Measurements from ENCODE around the gene WWOX. TPM values are rescaled to one million over a fixed set of nuclear protein-coding genes. Genes with fewer than 3 reads are reported as not detected.

WWOX gene
- total RNA-seq, 2 donors from 2014 or later = 30.0 to 35.4 TPM

- H3K36me3 Mint-ChIP-seq (ENCODE audit: low read depth) = peaks cover 2% of the 10 kb centered on the region
- no peak overlapping the region for H3K4me3 ChIP-seq (ENCODE audit: low read length)
- TF ChIP-seq, protein P1, sequence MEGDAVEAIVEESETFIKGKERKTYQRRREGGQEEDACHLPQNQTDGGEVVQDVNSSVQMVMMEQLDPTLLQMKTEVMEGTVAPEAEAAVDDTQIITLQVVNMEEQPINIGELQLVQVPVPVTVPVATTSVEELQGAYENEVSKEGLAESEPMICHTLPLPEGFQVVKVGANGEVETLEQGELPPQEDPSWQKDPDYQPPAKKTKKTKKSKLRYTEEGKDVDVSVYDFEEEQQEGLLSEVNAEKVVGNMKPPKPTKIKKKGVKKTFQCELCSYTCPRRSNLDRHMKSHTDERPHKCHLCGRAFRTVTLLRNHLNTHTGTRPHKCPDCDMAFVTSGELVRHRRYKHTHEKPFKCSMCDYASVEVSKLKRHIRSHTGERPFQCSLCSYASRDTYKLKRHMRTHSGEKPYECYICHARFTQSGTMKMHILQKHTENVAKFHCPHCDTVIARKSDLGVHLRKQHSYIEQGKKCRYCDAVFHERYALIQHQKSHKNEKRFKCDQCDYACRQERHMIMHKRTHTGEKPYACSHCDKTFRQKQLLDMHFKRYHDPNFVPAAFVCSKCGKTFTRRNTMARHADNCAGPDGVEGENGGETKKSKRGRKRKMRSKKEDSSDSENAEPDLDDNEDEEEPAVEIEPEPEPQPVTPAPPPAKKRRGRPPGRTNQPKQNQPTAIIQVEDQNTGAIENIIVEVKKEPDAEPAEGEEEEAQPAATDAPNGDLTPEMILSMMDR (conservative IDR thresholded peaks at IDR 0.05) = no peak
- H3K4me3 Mint-ChIP-seq = no peak overlapping the region
- no peaks in the 10 kb centered on the region for H3K9me3 ChIP-seq (ENCODE audit: control insufficient read depth, low read length)
- H3K4me1 Mint-ChIP-seq = peaks cover 24% of the 10 kb centered on the region
- no peak overlapping the region for H3K27ac Mint-ChIP-seq
- H3K36me3 ChIP-seq (ENCODE audit: control insufficient read depth, insufficient read depth, low read length) = no peaks in the 10 kb centered on the region
- DNase-seq = no peak
- no peaks in the 10 kb centered on the region for H3K27me3 ChIP-seq (ENCODE audit: control insufficient read depth, insufficient read depth, low read length, poor library complexity, severe bottlenecking)
- peaks cover 3% of the 10 kb centered on the region for H3K27me3 Mint-ChIP-seq (ENCODE audit: insufficient read depth)
- H3K9me3 Mint-ChIP-seq = no peaks in the 10 kb centered on the region
- H3K9ac ChIP-seq (ENCODE audit: extremely low read depth, low read length, poor library complexity, severe bottlenecking) = no peak overlapping the region
- no peak overlapping the region for H3K27ac ChIP-seq (ENCODE audit: low read depth, low read length)
- 92 to 100% methylated on average over 4 of the region's 4 CpGs for WGBS, 2 experiments (ENCODE audit: insufficient coverage in 1 of 2, insufficient read length in 1 of 2)
- peaks cover 12% of the 10 kb centered on the region for H3K4me1 ChIP-seq (ENCODE audit: control insufficient read depth, insufficient read depth, low read length)
Observed at GRCh38 chr16:78286065-78286464, 186.6 kb downstream of the WWOX start.

DNA sequence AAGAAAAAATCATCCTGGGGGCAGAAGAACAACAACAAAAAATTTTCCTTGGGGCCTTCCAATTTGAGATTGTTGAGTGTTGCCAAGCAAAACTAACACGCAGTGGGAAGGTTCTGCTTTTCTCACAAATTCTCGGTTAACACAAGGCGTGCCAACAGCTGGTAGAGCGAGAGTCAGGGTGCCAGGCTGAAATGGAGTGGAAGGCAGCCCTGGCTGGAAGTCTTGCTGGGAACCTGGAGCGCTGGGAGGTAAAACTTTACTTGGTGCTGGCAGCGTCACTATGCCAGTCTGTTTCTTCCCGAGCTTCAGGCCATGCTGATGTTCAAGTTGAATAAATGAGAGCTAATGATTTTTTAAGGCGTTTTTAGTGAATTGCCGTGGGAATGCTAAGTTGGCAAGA, 189.4 kb downstream of the WWOX start:
- 92 to 93% methylated on average over 8 to 9 of the region's 9 CpGs for WGBS, 2 experiments (ENCODE audit: insufficient coverage in 1 of 2, insufficient read length in 1 of 2)
- Mint-ChIP-seq H3K4me3 (no peak overlapping the region), H3K4me1 (peaks cover 29% of the 10 kb centered on the region), H3K36me3 (ENCODE audit: low read depth) (no peaks in the 10 kb centered on the region), H3K9me3 (no peaks in the 10 kb centered on the region), H3K27me3 (ENCODE audit: insufficient read depth) (peaks cover 3% of the 10 kb centered on the region), H3K27ac (no peak overlapping the region)
- Histone ChIP-seq H3K9ac (ENCODE audit: extremely low read depth, low read length, poor library complexity, severe bottlenecking) (no peak overlapping the region), H3K36me3 (ENCODE audit: control insufficient read depth, insufficient read depth, low read length) (no peaks in the 10 kb centered on the region), H3K4me3 (ENCODE audit: low read length) (no peak overlapping the region), H3K9me3 (ENCODE audit: control insufficient read depth, low read length) (no peaks in the 10 kb centered on the region), H3K4me1 (ENCODE audit: control insufficient read depth, insufficient read depth, low read length) (peaks cover 12% of the 10 kb centered on the region), H3K27ac (ENCODE audit: low read depth, low read length) (no peak overlapping the region), H3K27me3 (ENCODE audit: control insufficient read depth, insufficient read depth, low read length, poor library complexity, severe bottlenecking) (no peaks in the 10 kb centered on the region)
- TF ChIP-seq, protein P1 (conservative IDR thresholded peaks at IDR 0.05) = no peak
- DNase-seq = no peak

DNA sequence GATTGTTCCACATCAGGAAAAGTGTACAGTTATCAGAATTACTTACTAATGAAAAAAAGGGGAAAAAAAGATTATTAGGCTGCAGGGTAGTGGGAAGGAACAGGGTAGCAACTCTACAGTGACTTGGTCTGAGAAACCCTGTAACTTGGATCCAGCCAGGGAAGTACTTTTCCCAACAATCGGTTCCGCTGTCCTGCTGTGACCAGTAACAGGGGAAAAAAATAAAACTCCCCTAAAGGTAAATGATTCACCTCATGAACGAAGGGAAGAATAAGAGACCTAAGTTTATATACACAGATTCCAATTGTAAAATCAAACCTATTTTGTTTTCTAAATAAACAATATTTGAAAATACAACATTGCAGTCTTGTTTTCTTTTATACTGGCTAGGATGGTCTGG, 189.9 kb downstream of the WWOX start:
- Mint-ChIP-seq H3K4me3 (no peak overlapping the region), H3K4me1 (peaks cover 30% of the 10 kb centered on the region)
- WGBS, 2 experiments (ENCODE audit: insufficient coverage in 1 of 2, insufficient read length in 1 of 2) = 63% methylated on average over 3 of the region's 3 CpGs; no CpG with 5 or more reads in 1 of the 2 experiments

More for the DNA sequence above, 189.9 kb downstream of the WWOX start:
- Mint-ChIP-seq H3K27ac (no peak overlapping the region), H3K36me3 (ENCODE audit: low read depth) (no peaks in the 10 kb centered on the region), H3K9me3 (no peaks in the 10 kb centered on the region), H3K27me3 (ENCODE audit: insufficient read depth) (no peaks in the 10 kb centered on the region)
- DNase-seq = no peak
- H3K36me3 ChIP-seq (ENCODE audit: control insufficient read depth, insufficient read depth, low read length) = no peaks in the 10 kb centered on the region
- TF ChIP-seq, protein P1 (conservative IDR thresholded peaks at IDR 0.05) = no peak
- H3K4me3 ChIP-seq (ENCODE audit: low read length) = no peak overlapping the region
- H3K4me1 ChIP-seq (ENCODE audit: control insufficient read depth, insufficient read depth, low read length) = peaks cover 12% of the 10 kb centered on the region
- H3K9me3 ChIP-seq (ENCODE audit: control insufficient read depth, low read length) = no peaks in the 10 kb centered on the region
- no peak overlapping the region for H3K27ac ChIP-seq (ENCODE audit: low read depth, low read length)
- no peaks in the 10 kb centered on the region for H3K27me3 ChIP-seq (ENCODE audit: control insufficient read depth, insufficient read depth, low read length, poor library complexity, severe bottlenecking)
- H3K9ac ChIP-seq (ENCODE audit: extremely low read depth, low read length, poor library complexity, severe bottlenecking) = no peak overlapping the region

Measured in endodermal cell (in vitro differentiated cells).